Activated CD8-positive, alpha-beta memory T cell treated with anti-CD3 and anti-CD28 coated beads for 24 hours (primary cell): ENCODE data around the gene DLX1.
A peak's percentile ranks its signal among the peaks of the same experiment; 100 is the strongest.
"Not testable (repeated sequence)": the region's sequence is repeated elsewhere in the genome, so short reads cannot be mapped to it uniquely, and the experiment has no call there.

Experiments
- DNase-seq: peaks from one replicate; pipeline ENCODE4 v3.0.0-alpha.2; 2020

The DLX1 gene

DNA sequence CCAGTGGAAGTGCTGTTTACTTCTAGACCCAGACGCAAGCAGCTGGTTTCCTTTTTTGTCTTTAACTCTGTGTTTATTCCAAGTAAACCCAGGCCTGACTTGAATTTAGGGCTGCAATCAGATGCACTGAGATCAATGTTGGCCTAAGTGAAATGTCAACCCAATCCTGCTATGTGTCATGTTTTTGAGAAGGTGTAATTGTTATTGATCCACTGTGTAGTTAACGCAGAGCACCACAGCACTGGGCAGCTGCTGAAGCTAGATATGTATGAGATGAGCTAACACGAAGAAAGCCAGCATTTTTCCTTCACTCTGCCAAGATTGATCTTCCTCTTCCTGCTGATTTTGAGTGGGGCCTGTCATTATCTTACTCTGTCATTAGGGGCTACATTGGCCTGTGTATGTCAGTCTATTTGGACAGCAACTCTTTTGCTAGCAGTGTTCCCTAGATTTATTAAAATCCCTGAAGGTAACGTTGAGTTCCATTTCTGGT is 18.9 kb upstream of the DLX1 start:
- no peak for DNase-seq

DNA sequence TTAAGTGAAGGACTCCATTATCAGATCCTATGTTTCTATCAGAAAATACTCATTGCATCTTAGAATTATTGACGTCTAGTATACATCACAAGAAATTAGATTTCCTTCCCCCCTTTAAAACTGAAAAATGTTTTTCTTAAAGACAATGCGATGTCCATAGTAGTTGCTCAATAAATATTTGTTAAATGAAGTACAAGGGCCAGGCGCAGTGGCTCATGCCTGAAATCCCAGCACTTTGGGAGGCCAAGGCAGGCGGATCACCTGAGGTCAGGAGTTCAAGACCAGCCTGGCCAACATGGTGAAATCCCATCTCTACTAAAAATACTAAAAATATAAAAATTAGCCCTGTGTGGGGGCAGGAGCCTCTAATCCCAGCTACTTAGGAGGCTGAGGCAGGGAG is 17.4 kb upstream of the DLX1 start:
- not testable (repeated sequence) for DNase-seq

DNA sequence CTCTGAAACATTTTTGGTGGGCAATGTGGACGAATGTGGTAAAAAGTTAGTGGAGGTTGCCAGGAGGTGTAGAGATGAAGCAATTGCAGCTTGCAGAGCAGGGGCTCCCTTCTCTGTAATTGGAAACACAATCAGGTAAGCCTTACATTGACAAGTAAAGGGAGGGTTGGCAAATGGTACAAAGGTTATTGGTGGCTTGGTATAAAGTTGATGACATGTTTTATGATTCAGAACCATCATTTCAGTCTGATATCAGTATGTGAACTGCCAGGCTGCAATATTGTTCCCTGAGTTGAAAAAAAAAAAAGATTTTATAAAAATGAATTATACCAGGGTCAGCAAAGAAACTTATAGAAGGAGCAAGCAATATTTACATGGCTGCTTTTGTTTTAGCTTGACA is 14.4 kb upstream of the DLX1 start:
- no peak for DNase-seq

DNA sequence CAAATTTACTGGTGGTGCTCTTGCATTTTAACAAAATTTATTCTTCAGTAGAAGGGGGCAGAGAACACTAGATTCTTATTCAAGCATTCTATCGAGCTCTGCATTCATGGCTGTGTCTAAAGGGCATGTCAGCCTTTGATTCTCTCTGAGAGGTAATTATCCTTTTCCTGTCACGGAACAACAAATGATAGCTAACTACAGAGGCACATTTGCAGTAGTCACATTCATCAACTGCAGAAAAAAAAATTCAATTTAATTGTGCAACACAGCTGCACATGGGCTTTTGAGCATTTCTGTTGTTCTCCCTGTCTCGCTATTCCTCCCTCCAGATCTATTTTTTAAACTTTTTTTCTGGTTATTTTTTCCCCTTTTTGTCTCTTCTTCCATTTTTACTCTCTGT is 13.0 kb upstream of the DLX1 start:
- DNase-seq, result no peak

DNA sequence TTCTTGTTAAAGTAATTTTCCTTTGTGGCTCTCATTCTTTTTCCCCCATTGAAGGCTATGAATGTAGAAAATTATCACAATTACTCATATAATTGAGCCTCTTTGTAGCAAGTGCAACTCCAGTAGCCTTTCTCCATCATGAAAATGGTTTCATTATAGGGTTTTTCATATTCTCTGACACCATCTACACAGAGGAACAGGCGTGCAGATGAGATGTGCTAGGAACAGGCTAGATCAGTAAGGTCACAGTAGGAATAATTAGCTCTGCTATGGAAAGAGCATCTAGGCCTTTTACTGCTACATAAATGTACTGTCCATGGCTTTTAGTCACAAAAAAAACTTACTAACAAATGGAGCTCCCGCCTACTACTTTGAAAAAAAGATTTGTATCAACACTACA is 12.6 kb upstream of the DLX1 start:
- DNase-seq, result no peak

DNA sequence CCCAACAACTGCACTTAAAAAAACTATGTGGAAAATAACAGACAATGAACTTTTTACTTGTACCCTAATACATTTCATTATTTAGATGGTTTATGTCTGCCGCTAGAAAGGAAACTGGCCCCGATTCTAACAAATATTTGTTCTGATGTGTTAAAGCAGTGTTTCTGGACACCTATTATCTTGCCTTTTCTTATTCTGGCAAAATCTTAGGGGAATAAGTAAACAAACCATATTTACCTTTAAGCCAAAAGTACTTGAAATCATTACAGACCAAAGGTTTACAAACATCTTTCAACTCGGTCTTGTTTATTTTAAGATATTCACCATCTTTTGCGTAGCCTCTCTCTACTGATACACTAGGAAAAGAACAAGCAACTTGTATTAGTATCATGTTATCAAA is 11.8 kb upstream of the DLX1 start:
- DNase-seq, result no peak

DNA sequence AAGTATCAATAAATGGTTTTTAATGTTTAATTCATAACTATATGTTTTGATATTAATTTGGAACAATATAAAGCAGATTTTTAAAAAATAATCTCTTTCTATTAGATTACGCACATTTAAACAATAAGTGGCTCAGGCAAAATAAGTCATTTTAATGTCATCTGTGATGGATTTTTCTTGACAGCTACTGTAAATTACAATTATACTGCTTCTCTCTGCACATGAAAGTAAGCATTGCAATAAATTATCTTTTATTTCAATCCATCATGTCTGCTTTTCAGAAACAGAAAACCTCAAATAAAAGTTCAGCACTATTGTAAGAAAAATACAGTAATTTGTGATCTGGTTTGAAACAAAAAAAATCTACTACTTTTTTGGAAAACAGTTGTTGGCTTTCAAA is 11.1 kb upstream of the DLX1 start:
- DNase-seq, result no peak

DNA sequence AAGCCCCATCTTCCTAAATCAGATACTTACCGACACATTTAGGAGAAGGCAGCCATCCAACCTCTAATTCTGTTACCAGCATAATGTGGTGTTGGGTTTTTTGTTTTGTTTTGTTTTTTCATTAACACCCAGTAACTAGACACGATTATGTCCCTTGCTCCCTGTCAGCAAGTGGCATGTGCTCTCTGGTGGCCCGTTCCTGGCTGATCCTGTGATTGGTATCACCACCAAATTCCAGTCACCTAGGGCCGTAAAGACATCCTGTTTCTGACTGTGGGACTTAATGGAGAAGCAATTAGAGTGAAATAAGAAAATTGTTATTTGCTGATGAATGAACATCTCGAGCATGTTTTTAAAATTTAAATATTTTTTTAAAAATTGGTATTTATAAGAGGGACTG is 5.9 kb upstream of the DLX1 start:
- no peak for DNase-seq

DNA sequence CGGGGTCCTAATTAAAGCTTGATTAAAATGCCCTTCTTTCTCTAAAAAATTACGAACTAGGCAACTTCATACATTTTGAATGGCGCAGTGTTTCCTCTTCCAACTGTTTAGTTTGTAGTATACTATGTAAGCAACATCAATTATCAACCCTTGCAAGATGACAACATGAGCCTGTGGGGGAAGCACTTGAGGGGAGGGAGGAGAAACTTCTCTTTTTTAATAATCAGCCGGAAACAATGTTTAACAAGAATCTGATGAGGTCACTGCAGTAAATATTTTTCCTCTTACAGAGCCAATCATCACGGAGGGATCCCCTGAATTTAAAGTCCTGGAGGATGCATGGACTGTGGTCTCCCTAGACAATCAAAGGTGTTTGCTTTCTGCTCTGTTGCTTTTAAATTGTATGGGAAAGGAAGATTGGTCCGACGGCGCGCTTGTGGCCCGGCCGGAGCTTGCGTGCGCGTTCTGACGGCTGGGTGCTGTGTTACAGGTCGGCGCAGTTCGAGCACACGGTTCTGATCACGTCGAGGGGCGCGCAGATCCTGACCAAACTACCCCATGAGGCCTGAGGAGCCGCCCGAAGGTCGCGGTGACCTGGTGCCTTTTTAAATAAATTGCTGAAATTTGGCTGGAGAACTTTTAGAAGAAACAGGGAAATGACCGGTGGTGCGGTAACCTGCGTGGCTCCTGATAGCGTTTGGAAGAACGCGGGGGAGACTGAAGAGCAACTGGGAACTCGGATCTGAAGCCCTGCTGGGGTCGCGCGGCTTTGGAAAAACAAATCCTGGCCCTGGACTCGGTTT is 5.3 kb upstream of the DLX1 start:
- DNase-seq, result no peak

DNA sequence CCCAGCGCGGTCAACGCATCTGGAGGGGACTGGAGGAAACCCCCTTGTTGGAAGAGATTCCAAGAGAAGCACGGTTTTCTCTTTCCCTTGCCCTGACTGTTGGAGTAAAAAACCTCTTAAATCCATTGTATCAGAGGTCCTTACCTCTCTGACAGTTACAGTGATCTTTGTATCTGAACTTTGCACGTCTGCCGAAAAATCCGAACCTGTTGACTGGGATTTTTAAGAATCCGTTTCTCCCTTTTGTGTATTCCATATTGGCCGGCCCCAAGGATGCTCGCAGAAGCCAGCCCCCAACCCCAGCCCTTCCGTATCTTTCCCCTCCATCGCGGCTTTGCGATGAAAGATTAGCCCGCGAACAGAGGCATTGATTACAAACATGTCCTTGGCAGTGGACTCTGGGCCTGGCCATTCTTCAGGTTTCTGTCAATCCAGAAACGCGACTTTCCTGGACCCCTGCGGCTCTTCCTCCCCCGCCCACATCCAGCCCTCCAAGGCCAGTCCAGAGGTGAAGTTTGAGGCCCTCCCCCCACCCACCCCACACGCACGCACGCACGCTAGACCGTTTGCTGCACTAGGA is 4.6 kb upstream of the DLX1 start:
- no peak for DNase-seq

DNA sequence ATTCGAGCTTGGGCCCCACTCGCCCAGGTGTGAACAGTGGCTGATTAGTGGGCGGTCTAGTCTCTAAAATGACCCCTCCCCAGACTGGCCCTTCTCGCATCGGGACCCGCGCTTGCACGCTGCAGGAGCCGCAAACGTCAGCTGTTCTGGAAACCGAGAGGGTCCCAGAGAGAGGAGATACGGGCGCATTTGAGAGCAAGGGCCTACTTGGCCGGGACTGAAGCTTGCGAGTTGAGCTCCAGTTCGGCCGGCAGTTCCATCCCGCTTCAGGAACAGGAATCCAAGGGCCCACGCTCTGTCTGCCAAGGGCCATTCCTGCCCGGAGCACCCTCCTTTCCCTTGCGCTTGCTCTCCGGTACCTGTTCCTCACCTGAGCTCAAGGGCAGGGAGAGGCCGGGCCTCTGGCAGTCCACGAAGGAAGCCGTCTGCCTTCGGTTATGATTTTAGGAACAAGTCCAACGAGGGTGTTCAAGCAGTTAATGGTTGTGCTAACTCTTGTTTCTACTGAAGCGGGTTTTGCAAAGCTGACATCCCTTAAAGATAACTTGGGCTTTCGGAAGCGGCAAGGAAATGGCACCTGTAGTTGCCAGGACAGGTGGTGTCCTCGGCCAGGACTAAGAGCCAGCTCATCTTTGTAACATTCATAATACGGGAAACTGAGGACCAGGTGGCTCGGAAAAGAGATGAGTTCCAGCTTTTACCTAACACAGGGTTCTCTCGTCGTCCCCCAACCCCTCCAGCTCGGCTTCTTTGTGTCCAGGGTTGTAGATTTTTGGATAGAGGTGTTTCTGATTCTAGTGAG is 3.9 kb upstream of the DLX1 start:
- DNase-seq, result no peak

DNA sequence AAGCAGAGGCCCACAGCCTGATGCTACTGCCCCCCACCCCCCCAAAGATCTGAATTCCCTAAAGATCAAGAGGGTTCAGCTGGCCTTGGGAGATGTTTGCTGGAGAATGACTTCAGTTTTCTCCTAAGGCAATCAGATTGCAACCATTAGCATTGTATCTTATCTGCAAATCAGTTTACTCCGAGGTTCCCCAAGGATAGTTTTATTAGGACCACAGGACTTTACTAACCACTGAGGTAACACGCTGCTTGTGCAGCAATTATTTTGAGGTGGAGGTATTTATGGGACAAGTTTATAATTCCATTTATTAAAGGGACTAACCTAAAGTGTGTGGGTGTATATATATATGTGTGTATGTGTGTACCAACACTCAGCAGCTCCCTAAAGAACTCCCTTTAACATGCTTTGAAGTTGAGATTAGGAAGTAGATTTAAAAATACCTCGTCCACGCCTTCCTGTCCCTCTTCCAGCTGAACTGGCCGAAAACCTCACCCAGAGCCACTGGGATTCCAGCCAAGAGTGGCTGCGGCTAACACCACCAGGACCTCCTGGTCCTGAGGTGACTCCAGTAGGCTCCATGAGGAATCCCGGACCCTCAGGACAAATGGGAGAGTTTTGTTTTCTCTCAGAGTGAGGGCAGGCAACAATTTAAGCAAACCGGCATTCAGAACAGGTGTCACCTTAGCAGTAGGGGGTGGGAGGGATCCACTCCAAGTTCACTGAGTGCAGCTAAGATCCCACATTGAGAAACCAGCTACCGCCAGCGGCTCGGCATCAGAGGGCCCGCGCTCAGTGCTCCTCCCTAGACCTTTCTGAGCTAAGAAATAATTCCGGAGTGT is 3.0 kb upstream of the DLX1 start:
- no peak for DNase-seq

DNA sequence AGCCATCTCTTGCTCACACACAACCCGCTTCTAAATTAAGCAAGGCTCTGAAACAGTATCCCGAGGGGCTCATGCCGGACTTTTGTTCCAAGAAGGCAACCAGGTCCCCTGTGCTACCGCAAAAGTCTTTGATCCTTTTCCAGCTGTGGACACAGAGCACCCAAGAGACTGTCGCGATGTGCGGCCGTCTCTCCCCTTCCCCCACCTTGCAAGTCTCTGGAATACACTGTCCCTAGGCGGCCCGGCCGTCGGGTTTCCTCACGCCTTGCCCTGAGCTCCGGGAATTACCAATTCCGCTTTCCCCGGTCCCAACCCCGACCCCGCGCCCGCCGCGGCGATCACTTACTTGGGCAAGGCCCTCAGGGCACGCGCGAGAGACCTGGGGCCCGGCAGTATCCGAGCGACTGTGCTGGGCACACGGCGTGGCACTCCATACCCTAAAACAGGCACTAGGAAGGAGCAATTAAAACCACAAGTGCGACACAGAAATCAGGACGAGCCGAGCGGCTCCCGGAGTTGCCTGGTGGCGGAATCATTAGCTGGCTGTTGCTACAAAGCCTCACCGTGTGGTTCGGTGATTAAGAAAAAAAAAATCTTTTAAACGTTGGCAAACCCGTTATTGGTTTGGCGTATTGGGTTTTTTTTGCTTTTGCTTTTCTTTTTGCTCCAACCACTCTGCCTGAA is 2.2 kb upstream of the DLX1 start:
- no peak for DNase-seq

DNA sequence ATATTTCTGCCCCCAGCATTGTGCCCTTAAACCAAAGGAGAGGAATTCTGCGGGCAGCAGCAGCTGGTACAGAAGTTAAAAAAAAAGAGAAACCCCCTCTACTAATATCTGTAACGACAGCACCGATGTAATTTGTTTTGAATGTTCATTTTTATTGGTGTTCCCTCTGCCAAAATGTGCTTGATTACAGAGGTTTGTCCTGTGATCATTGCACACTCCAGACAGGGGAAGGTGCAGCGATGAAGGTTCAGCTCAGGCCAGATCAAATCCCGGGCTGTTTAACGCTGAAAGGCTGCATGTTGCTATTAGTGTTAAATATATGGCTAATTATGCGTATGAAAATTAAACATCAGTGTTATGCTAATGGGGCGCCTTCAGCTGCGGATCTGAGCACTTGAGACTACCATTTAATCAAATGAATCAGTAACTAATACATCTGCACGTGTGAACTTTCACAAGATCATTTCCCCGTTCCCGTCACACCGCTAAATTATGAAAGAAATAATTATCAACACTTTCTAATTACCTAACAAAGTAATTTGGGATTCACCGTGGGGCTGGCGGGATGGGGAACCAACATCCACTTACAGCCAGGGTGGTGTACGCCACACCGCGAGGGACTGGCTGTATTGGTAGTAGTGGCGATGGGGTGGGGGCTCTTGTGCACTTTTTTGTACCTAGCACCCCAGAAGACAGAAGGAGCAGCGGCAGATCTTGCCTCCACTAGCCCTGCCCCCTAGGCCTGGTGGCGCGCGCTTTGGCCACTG is 1.5 kb upstream of the DLX1 start:
- no peak for DNase-seq

DNA sequence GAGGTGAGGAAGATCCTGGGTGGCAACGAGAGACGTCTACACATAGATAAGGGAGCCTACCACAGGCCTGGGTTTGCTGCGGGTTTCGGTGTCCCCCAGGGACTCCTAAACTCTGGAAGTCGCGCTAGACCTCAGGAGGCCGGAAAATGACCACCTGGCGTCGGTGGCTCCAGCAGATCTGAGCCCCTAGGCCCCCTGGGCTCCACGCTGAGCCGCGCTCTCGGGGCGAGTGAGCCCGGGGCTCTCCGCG is 987 bp upstream of the DLX1 start:
- no peak for DNase-seq

DNA sequence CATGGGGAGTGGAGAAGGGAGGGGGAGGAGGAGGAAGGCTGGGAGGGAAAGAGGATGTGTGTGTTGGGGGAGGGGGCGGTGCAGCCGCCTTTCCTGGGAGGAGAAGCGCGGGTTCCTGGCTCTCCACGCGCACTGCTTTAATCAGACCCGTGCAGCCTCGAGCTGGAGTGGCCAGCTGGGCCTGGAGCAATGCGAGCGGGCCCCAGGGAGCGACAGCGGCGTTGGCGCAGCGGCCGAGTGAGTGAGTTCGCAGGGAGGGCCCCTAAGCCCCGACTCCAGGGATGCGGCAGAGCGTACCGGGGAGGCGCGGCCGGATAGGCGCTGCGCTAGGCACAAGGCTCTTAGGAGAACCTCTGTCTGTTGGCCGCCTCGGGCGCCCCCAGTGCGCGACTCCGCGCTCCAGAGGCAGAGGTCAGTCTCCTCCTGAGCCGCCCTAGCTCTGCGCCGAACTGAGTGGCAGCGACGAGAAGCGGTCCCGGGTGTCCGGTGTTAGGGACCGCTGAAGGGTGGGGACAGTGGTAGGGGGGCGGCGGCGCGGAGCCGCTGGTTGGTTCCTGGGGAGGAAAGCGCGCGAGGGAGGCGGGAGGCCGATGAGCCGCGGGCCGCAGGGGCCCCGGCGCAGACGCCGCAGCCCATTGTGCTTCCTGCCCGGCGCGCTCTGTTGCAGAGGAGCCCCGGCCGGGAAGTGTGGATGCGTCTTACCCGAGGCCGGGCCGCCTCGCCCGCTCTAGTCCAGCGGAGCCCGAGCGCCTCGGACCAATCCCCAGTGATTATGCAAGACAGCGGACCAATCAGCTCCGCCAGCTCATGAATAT is 455 bp upstream of the DLX1 start:
- DNase-seq, result peak; percentile 80

DNA sequence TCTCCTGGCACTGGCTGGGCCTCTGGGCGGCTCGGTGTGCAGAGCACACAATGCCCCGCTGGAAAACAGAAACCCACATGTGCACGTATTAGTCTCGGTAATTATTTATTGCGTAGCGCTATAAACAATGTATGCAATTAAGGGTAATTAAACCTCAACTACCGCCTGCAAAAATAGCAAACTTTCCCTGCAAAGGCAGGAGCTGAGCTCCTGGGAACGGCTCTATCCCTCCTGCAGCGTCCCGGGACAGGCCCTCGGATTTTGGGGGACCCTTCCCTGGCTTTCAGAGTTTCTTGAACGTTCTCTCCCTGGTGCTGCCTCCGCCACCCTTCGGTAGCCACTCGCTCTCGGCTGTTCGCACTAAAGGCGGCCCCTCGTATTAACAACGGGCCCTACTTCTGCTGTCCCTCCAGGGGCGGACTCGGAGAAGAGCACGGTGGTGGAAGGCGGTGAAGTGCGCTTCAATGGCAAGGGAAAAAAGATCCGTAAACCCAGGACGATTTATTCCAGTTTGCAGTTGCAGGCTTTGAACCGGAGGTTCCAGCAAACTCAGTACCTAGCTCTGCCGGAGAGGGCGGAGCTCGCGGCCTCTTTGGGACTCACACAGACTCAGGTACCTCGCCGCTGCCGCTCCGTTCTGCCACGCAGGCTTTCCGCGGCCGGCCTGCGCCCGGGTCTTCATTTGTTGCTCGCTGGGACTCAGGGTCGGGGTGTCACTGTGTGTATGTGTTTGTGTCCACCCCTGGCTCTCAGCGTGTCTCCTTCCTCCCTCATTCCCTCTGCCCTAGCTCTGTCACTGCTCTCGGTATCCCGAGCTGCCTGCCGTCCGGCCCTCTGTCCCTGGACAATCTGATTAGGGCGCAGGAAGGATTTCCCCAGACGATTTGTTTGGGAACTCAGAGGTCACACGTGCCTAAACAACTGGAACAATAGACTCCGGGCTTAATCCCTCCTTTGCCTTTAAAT is 1.2 kb downstream of the DLX1 start:
- DNase-seq, result peak; percentile 76

DNA sequence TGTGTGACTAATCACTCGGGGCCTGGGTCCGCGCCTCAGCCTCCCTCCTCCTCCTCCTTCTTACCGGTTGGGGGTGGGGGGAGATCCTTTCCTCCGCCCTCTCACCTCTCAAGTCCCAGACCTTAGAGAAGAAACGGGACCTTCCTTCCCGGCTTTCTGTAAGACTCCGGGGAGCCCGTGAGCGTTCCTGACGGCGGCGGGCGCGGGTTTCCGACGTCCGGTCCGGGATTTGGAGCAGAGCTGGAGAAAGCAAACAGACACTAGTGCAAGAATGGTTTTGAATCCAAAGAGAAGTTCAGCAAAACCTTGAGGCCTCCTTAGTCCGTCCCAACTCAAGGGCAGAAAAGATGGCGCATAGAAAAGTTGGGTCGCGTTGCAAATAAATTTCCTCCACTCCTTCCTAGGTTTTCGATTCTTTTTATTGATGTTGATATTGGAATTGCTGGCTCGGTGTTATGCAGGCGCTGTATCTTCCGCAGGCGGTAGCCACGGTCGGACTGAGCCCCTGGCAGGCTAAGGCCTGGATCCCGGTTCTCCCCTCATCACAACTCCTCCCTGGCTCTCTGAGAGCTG is 2.0 kb downstream of the DLX1 start:
- no peak for DNase-seq

DNA sequence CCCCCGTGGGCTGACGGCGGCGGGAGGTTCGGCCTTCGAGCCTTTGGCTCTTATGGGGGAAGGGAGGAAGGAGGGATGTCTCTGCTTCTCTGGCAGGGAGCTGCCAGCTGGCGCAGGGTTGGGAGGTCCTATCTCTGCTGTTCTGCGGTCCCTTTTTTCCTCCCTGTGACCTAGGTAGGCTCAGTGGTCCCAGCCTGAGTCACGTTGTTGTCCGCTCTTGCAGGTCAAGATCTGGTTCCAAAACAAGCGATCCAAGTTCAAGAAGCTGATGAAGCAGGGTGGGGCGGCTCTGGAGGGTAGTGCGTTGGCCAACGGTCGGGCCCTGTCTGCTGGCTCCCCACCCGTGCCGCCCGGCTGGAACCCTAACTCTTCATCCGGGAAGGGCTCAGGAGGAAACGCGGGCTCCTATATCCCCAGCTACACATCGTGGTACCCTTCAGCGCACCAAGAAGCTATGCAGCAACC is 2.5 kb downstream of the DLX1 start:
- no peak for DNase-seq
